HepG2 (cell line): ENCODE measurements around the gene SLC1A4. TPM values are rescaled to one million over a fixed set of nuclear protein-coding genes. Genes with fewer than 3 reads are reported as not detected.

ENCODE experiments used
- ATAC-seq: fragments of 200-7000 bp; cut with Tn5 transposase; 3 replicates; pipeline ENCODE4 v1.9.1; 2020; ENCODE audit warnings: mild to moderate bottlenecking, moderate library complexity
- BruUV-seq: library from RNA; stranded (reverse); fragments of 400-500 nt; replicated peaks from 2 replicates; lab custom pipeline; 2021; lab: Mats Ljungman, UMichigan
- CTCF ChIA-PET: fragments of 300-600 bp; formaldehyde crosslinking; extraction: SDS; loops from one replicate; lab custom pipeline; 2021; ENCODE audit warnings: low total read pairs, inconsistent platforms, low intra/inter-chr PET ratio; lab: Yijun Ruan, JAX
- POLR2A ChIA-PET: fragments of 350-600 bp; sonication (Branson Sonifier 250); formaldehyde crosslinking; loops from one replicate; lab custom pipeline; 2020; ENCODE audit warnings: antibody characterized with exemption, inconsistent platforms; lab: Yijun Ruan, JAX
- DNase-seq: peaks from one replicate; pipeline ENCODE4 v3.0.0-alpha.2; 2015; ENCODE audit warnings: low spot score
- FAIRE-seq: peaks from 3 replicates; lab custom pipeline; 2011; peaks lifted over from hg19 to GRCh38; lab: Jason Lieb, UNC
- H2AFZ ChIP-seq: one replicate; pipeline ENCODE4 v1.6.1; 2011; ENCODE audit warnings: low read length, inconsistent platforms
- H3K27ac ChIP-seq: fragments of 300-600 bp; 3 replicates; pipeline ENCODE4 v1.8.0; 2011; ENCODE audit warnings: mixed run types, mild to moderate bottlenecking, mixed read lengths, low read length, inconsistent platforms; ENCODE audit not compliant: insufficient read depth; ENCODE audit errors: extremely low read length
- H3K27me3 ChIP-seq, 2 experiments: fragments of 200-600 bp in 1 of 2; 2 replicates in 1 of 2; 3 replicates in 1 of 2; pipeline versions ENCODE4 v1.6.0 to v1.8.0; 2011; ENCODE audit warnings: low read length in 2 of 2, mild to moderate bottlenecking in 2 of 2, moderate library complexity in 2 of 2, inconsistent platforms in 1 of 2; ENCODE audit not compliant: insufficient read depth in 2 of 2, control insufficient read depth in 1 of 2
- H3K36me3 ChIP-seq, 2 experiments: fragments of 200-600 bp in 1 of 2; replicated peaks in 1 of 2; 2 replicates in 1 of 2; 3 replicates in 1 of 2; pipeline versions ENCODE4 v1.5.1 to v1.8.0; 2011; ENCODE audit warnings: low read length in 2 of 2, inconsistent platforms in 1 of 2; ENCODE audit not compliant: insufficient read depth in 2 of 2, control insufficient read depth in 1 of 2
- H3K4me1 ChIP-seq: 2 replicates; pipeline ENCODE4 v1.5.1; 2012; ENCODE audit warnings: low read length, inconsistent platforms; ENCODE audit not compliant: insufficient read depth
- H3K4me2 ChIP-seq: 2 replicates; pipeline ENCODE4 v1.6.0; 2011; ENCODE audit warnings: low read depth, low read length, inconsistent platforms
- H3K4me3 ChIP-seq, 3 experiments: fragments of 200-600 bp in 1 of 3; sonication (generic), shearing (Covaris generic) in 1 of 3; replicated peaks in 1 of 3; 2 replicates each; pipeline ENCODE4 v1.5.1; 2011 to 2016; ENCODE audit warnings: low read length in 3 of 3, inconsistent platforms in 2 of 3, low read depth in 2 of 3, mild to moderate bottlenecking in 2 of 3, control low read depth in 1 of 3, mixed read lengths in 1 of 3; ENCODE audit not compliant: insufficient read depth in 1 of 3
- H3K79me2 ChIP-seq: one replicate; pipeline ENCODE4 v1.6.1; 2011; ENCODE audit warnings: low read length, inconsistent platforms; ENCODE audit not compliant: insufficient read depth
- H3K9ac ChIP-seq: 2 replicates; pipeline ENCODE4 v1.6.0; 2011; ENCODE audit warnings: mild to moderate bottlenecking, low read depth, low read length, inconsistent platforms; ENCODE audit not compliant: insufficient read depth
- H3K9me3 ChIP-seq: 2 replicates; pipeline ENCODE4 v1.5.1; 2012; ENCODE audit warnings: mild to moderate bottlenecking, low read length
- H4K20me1 ChIP-seq: 2 replicates; pipeline ENCODE4 v1.6.0; 2011; ENCODE audit warnings: inconsistent platforms, mild to moderate bottlenecking, low read length, moderate library complexity; ENCODE audit not compliant: insufficient read depth
- DBP ChIP-seq: sonication (generic); formaldehyde crosslinking; IDR thresholded peaks from 2 replicates; pipeline ENCODE4 v1.4.0; 2020; ENCODE audit warnings: missing genetic modification reagents; ENCODE audit errors: not compliant biosample characterization
- DMTF1 ChIP-seq: sonication (generic); formaldehyde crosslinking; IDR thresholded peaks from 2 replicates; pipeline ENCODE4 v1.4.0; 2020; ENCODE audit warnings: mild to moderate bottlenecking, missing genetic modification reagents
- IRF9 ChIP-seq: sonication (generic); formaldehyde crosslinking; IDR thresholded peaks from 2 replicates; pipeline ENCODE4 v1.8.0; 2022; ENCODE audit warnings: missing genetic modification reagents, mild to moderate bottlenecking, borderline replicate concordance
- MBNL3 ChIP-seq: fragments of 250-450 bp; sonication (Bioruptor Pico); conservative IDR thresholded peaks from 2 replicates; pipeline ENCODE4 v1.8.0; 2022; ENCODE audit warnings: mild to moderate bottlenecking, inconsistent platforms
- MYNN ChIP-seq: sonication (generic); formaldehyde crosslinking; IDR thresholded peaks from 2 replicates; pipeline ENCODE4 v1.4.0; 2020; ENCODE audit warnings: mild to moderate bottlenecking, low read depth, missing genetic modification reagents
- ZBTB42 ChIP-seq: sonication (generic); formaldehyde crosslinking; IDR thresholded peaks from 2 replicates; pipeline ENCODE4 v1.5.0; 2020; ENCODE audit warnings: mild to moderate bottlenecking, missing genetic modification reagents
- ZEB1 ChIP-seq: IDR thresholded peaks from 2 replicates; pipeline ENCODE4 v1.6.1; 2012; ENCODE audit warnings: mild to moderate bottlenecking, low read depth, inconsistent platforms; ENCODE audit not compliant: insufficient replicate concordance
- ZNF12 ChIP-seq: sonication (generic); formaldehyde crosslinking; IDR thresholded peaks from 2 replicates; pipeline ENCODE4 v1.5.0; 2020; ENCODE audit warnings: missing genetic modification reagents
- WGBS: methylation state at CpG from one replicate; pipeline ENCODE4 v1.1.6; 2017; ENCODE audit warnings: low lambda C conversion rate; 5-methylcytosine and 5-hydroxymethylcytosine counted together
- in situ Hi-C: cut with HindIII; loops from 2 replicates; pipeline ENCODE4 v1.10.0; 2017; ENCODE audit warnings: low pct_unique_long_range_greater_than_20kb; ENCODE audit not compliant: extremely low pct_ligation_motif_present
- intact Hi-C: fragments of 100-400 bp; cut with micrococcal nuclease; formaldehyde crosslinking; loops from one replicate; pipeline ENCODE4 v1.10.0; 2022; ENCODE audit not compliant: unreplicated experiment
- polyA plus RNA-seq, 8 experiments: library from polyadenylated mRNA; depleted of rRNA in 3 of 8; stranded (reverse) in 7 of 8; unstranded in 1 of 8; fragments of >200 nt; fragmentation: Illumina TruSeq in 4 of 8; extraction: Trizol in 4 of 8; gene quantifications; 2 replicates each; pipeline versions ENCODE4 v1.2.1 to v1.2.3, GENCODE V29; 2011 to 2016; ENCODE audit warnings: low read depth in 4 of 8, missing spikeins in 1 of 8, mixed read lengths in 1 of 8; ENCODE audit not compliant: insufficient read depth in 1 of 8
- total RNA-seq, 5 experiments: library from RNA; depleted of rRNA; stranded (reverse); fragments of >200 nt; fragmentation: Illumina TruSeq; extraction: Trizol; gene quantifications; 2 replicates each; pipeline ENCODE4 v1.2.3, GENCODE V29; 2016; ENCODE audit warnings: low read depth in 1 of 5

Gene SLC1A4
- total and polyA plus RNA-seq, 2 of the 13 experiments (the other 11 are each of a cell fraction or from before 2014, with no cell fraction given): 21.0 to 39.6 TPM

GRCh38 chr2:65050931-65051330 lies 61.7 kb downstream of the SLC1A4 start:
- in situ Hi-C loops (loop anchor here (25.0 kb wide), 1 partner anchor 511 kb away; no protein-coding TSS in a partner anchor), intact Hi-C loops (loop anchor here (10.0 kb wide), 1 partner anchor 524 kb away; no protein-coding TSS in a partner anchor)
- POLR2A ChIA-PET: no interaction called here
- no peak for DNase-seq
- Histone ChIP-seq H2AFZ (no peak overlapping the region), H3K9me3 (no peaks in the 10 kb centered on the region), H3K79me2 (peaks cover 2% of the 10 kb centered on the region), H3K4me2 (no peak overlapping the region), H3K4me3 (no peak overlapping the region), H4K20me1 (no peaks in the 10 kb centered on the region), H3K27ac (no peak overlapping the region), H3K9ac (no peak overlapping the region), H3K4me1 (peaks cover 33% of the 10 kb centered on the region), H3K36me3 (peaks cover 0 to 4% of the 10 kb centered on the region in 2 experiments; a peak in 1 of 5 replicates), H3K27me3 (no peaks in the 10 kb centered on the region; a peak in 1 of 5 replicates)
- CTCF ChIA-PET: no interaction called here
- no peak for ATAC-seq
- no TSS peak for BruUV-seq
- WGBS: over 99% methylated on average over 3 of the region's 3 CpGs
- TF ChIP-seq MBNL3 (CRISPR knock-in tag) (no peak), ZEB1 (no peak), ZNF12 (no peak), MYNN (no peak), DMTF1 (no peak), ZBTB42 (CRISPR knock-in tag) (no peak), IRF9 (CRISPR knock-in tag) (no peak), DBP (CRISPR knock-in tag) (no peak)
- no peak for FAIRE-seq
